ENCODE data around the gene CLEC16A.

Gene CLEC16A

GRCh38 chr16:11082108-11082859 lies 137.9 kb downstream of the CLEC16A start:
- Histone ChIP-seq H3K4me1 (ENCODE audit: control insufficient read depth in 5 of 5, insufficient read depth in 5 of 5, low read length in 5 of 5) (peaks cover 6 to 36% (median 30%) of the 10 kb centered on the region in 5 donors), H3K9ac (ENCODE audit: low read length in 5 of 5) (no peak overlapping the region), H3K36me3 (ENCODE audit: control insufficient read depth in 5 of 5, insufficient read depth in 5 of 5, low read length in 5 of 5) (peaks cover 0 to 29% (median 13%) of the 10 kb centered on the region in 5 donors), H3K27ac (ENCODE audit: low read depth, low read length) (no peak overlapping the region), H3K9me3 (ENCODE audit: control insufficient read depth in 5 of 5, low read length in 5 of 5) (no peaks in the 10 kb centered on the region), H3K27me3 (ENCODE audit: control insufficient read depth in 5 of 5, insufficient read depth in 4 of 5, low read length in 5 of 5) (no peaks in the 10 kb centered on the region), H3K4me3 (ENCODE audit: low read depth in 1 of 5, low read length in 5 of 5) (no peak overlapping the region)

GRCh38 chr16:11082860-11083388 lies 138.6 kb downstream of the CLEC16A start:
- no peaks in the 10 kb centered on the region for H3K9me3 ChIP-seq (ENCODE audit: control insufficient read depth in 5 of 5, low read length in 5 of 5)
- no peak overlapping the region for H3K27ac ChIP-seq (ENCODE audit: low read depth, low read length)
- peaks cover 6 to 33% (median 30%) of the 10 kb centered on the region in 5 donors for H3K4me1 ChIP-seq (ENCODE audit: control insufficient read depth in 5 of 5, insufficient read depth in 5 of 5, low read length in 5 of 5)
- no peak overlapping the region for H3K9ac ChIP-seq (ENCODE audit: low read length in 5 of 5)
- no peak overlapping the region for H3K4me3 ChIP-seq (ENCODE audit: low read depth in 1 of 5, low read length in 5 of 5)
- H3K27me3 ChIP-seq (ENCODE audit: control insufficient read depth in 5 of 5, insufficient read depth in 4 of 5, low read length in 5 of 5), result no peaks in the 10 kb centered on the region
- peaks cover 0 to 35% (median 13%) of the 10 kb centered on the region in 5 donors for H3K36me3 ChIP-seq (ENCODE audit: control insufficient read depth in 5 of 5, insufficient read depth in 5 of 5, low read length in 5 of 5)

GRCh38 chr16:11084484-11084875 lies 140.1 kb downstream of the CLEC16A start:
- peaks cover 0 to 44% (median 16%) of the 10 kb centered on the region in 5 donors for H3K36me3 ChIP-seq (ENCODE audit: control insufficient read depth in 5 of 5, insufficient read depth in 5 of 5, low read length in 5 of 5)
- H3K9ac ChIP-seq (ENCODE audit: low read length in 5 of 5), result no peak overlapping the region
- no peaks in the 10 kb centered on the region for H3K9me3 ChIP-seq (ENCODE audit: control insufficient read depth in 5 of 5, low read length in 5 of 5)
- H3K27ac ChIP-seq (ENCODE audit: low read depth, low read length), result no peak overlapping the region
- H3K4me1 ChIP-seq (ENCODE audit: control insufficient read depth in 5 of 5, insufficient read depth in 5 of 5, low read length in 5 of 5), result peaks cover 0 to 19% (median 16%) of the 10 kb centered on the region in 5 donors
- H3K27me3 ChIP-seq (ENCODE audit: control insufficient read depth in 5 of 5, insufficient read depth in 4 of 5, low read length in 5 of 5), result no peaks in the 10 kb centered on the region
- no peak overlapping the region for H3K4me3 ChIP-seq (ENCODE audit: low read depth in 1 of 5, low read length in 5 of 5)

- H3K9ac ChIP-seq (ENCODE audit: low read length in 5 of 5), result peak overlapping the region in 1 of 5 donors; percentile 7
- peaks cover 0 to 41% (median 15%) of the 10 kb centered on the region in 5 donors for H3K36me3 ChIP-seq (ENCODE audit: control insufficient read depth in 5 of 5, insufficient read depth in 5 of 5, low read length in 5 of 5)
- no peak overlapping the region for H3K27ac ChIP-seq (ENCODE audit: low read depth, low read length)
- peaks cover 0 to 14% (median 11%) of the 10 kb centered on the region in 5 donors for H3K4me1 ChIP-seq (ENCODE audit: control insufficient read depth in 5 of 5, insufficient read depth in 5 of 5, low read length in 5 of 5)
- H3K27me3 ChIP-seq (ENCODE audit: control insufficient read depth in 5 of 5, insufficient read depth in 4 of 5, low read length in 5 of 5), result no peaks in the 10 kb centered on the region
- H3K4me3 ChIP-seq (ENCODE audit: low read depth in 1 of 5, low read length in 5 of 5), result no peak overlapping the region
- H3K9me3 ChIP-seq (ENCODE audit: control insufficient read depth in 5 of 5, low read length in 5 of 5), result no peaks in the 10 kb centered on the region
These were observed 140.6 kb downstream of the CLEC16A start for GRCh38 chr16:11084876-11085485.

- Histone ChIP-seq H3K4me1 (ENCODE audit: control insufficient read depth in 5 of 5, insufficient read depth in 5 of 5, low read length in 5 of 5) (peaks cover 0 to 13% (median 7%) of the 10 kb centered on the region in 5 donors), H3K4me3 (ENCODE audit: low read depth in 1 of 5, low read length in 5 of 5) (no peak overlapping the region), H3K27ac (ENCODE audit: low read depth, low read length) (no peak overlapping the region), H3K27me3 (ENCODE audit: control insufficient read depth in 5 of 5, insufficient read depth in 4 of 5, low read length in 5 of 5) (no peaks in the 10 kb centered on the region), H3K9me3 (ENCODE audit: control insufficient read depth in 5 of 5, low read length in 5 of 5) (no peaks in the 10 kb centered on the region), H3K9ac (ENCODE audit: low read length in 5 of 5) (no peak overlapping the region), H3K36me3 (ENCODE audit: control insufficient read depth in 5 of 5, insufficient read depth in 5 of 5, low read length in 5 of 5) (peaks cover 0 to 36% (median 7%) of the 10 kb centered on the region in 5 donors)
These were observed 141.6 kb downstream of the CLEC16A start for GRCh38 chr16:11085916-11086315.

GRCh38 chr16:11087691-11088073 lies 143.3 kb downstream of the CLEC16A start:
- Histone ChIP-seq H3K36me3 (ENCODE audit: control insufficient read depth in 5 of 5, insufficient read depth in 5 of 5, low read length in 5 of 5) (peaks cover 0 to 36% (median 6%) of the 10 kb centered on the region in 5 donors), H3K27me3 (ENCODE audit: control insufficient read depth in 5 of 5, insufficient read depth in 4 of 5, low read length in 5 of 5) (no peaks in the 10 kb centered on the region), H3K9me3 (ENCODE audit: control insufficient read depth in 5 of 5, low read length in 5 of 5) (no peaks in the 10 kb centered on the region), H3K9ac (ENCODE audit: low read length in 5 of 5) (no peak overlapping the region), H3K4me1 (ENCODE audit: control insufficient read depth in 5 of 5, insufficient read depth in 5 of 5, low read length in 5 of 5) (peaks cover 0 to 13% (median 7%) of the 10 kb centered on the region in 5 donors), H3K4me3 (ENCODE audit: low read depth in 1 of 5, low read length in 5 of 5) (no peak overlapping the region), H3K27ac (ENCODE audit: low read depth, low read length) (no peak overlapping the region)

- H3K4me3 ChIP-seq (ENCODE audit: low read depth in 1 of 5, low read length in 5 of 5), result no peak overlapping the region
- peaks cover 0 to 38% (median 7%) of the 10 kb centered on the region in 5 donors for H3K36me3 ChIP-seq (ENCODE audit: control insufficient read depth in 5 of 5, insufficient read depth in 5 of 5, low read length in 5 of 5)
- no peaks in the 10 kb centered on the region for H3K27me3 ChIP-seq (ENCODE audit: control insufficient read depth in 5 of 5, insufficient read depth in 4 of 5, low read length in 5 of 5)
- no peak overlapping the region for H3K9ac ChIP-seq (ENCODE audit: low read length in 5 of 5)
- no peak overlapping the region for H3K27ac ChIP-seq (ENCODE audit: low read depth, low read length)
- peaks cover 0 to 13% (median 7%) of the 10 kb centered on the region in 5 donors for H3K4me1 ChIP-seq (ENCODE audit: control insufficient read depth in 5 of 5, insufficient read depth in 5 of 5, low read length in 5 of 5)
- H3K9me3 ChIP-seq (ENCODE audit: control insufficient read depth in 5 of 5, low read length in 5 of 5), result no peaks in the 10 kb centered on the region
These were observed 143.8 kb downstream of the CLEC16A start for GRCh38 chr16:11088074-11088730.

GRCh38 chr16:11088831-11089230 lies 144.5 kb downstream of the CLEC16A start:
- Histone ChIP-seq H3K4me1 (ENCODE audit: control insufficient read depth in 5 of 5, insufficient read depth in 5 of 5, low read length in 5 of 5) (peaks cover 0 to 13% (median 7%) of the 10 kb centered on the region in 5 donors), H3K4me3 (ENCODE audit: low read depth in 1 of 5, low read length in 5 of 5) (no peak overlapping the region), H3K27me3 (ENCODE audit: control insufficient read depth in 5 of 5, insufficient read depth in 4 of 5, low read length in 5 of 5) (no peaks in the 10 kb centered on the region), H3K9me3 (ENCODE audit: control insufficient read depth in 5 of 5, low read length in 5 of 5) (no peaks in the 10 kb centered on the region), H3K27ac (ENCODE audit: low read depth, low read length) (no peak overlapping the region), H3K36me3 (ENCODE audit: control insufficient read depth in 5 of 5, insufficient read depth in 5 of 5, low read length in 5 of 5) (peaks cover 0 to 39% (median 8%) of the 10 kb centered on the region in 5 donors), H3K9ac (ENCODE audit: low read length in 5 of 5) (no peak overlapping the region)

GRCh38 chr16:11089504-11090124 lies 145.2 kb downstream of the CLEC16A start:
- Histone ChIP-seq H3K4me3 (ENCODE audit: low read depth in 1 of 5, low read length in 5 of 5) (no peak overlapping the region), H3K4me1 (ENCODE audit: control insufficient read depth in 5 of 5, insufficient read depth in 5 of 5, low read length in 5 of 5) (peaks cover 0 to 9% (median 7%) of the 10 kb centered on the region in 5 donors)

More at GRCh38 chr16:11089504-11090124, 145.2 kb downstream of the CLEC16A start:
- no peaks in the 10 kb centered on the region for H3K9me3 ChIP-seq (ENCODE audit: control insufficient read depth in 5 of 5, low read length in 5 of 5)
- H3K9ac ChIP-seq (ENCODE audit: low read length in 5 of 5), result no peak overlapping the region
- no peak overlapping the region for H3K27ac ChIP-seq (ENCODE audit: low read depth, low read length)
- H3K36me3 ChIP-seq (ENCODE audit: control insufficient read depth in 5 of 5, insufficient read depth in 5 of 5, low read length in 5 of 5), result peaks cover 0 to 38% (median 8%) of the 10 kb centered on the region in 5 donors
- H3K27me3 ChIP-seq (ENCODE audit: control insufficient read depth in 5 of 5, insufficient read depth in 4 of 5, low read length in 5 of 5), result no peaks in the 10 kb centered on the region

Measured in subcutaneous abdominal adipose tissue (tissue), 5 donors.